Measurements from ENCODE around the gene COG5. TPM values are rescaled to one million over a fixed set of nuclear protein-coding genes. Genes with fewer than 3 reads are reported as not detected.

COG5 gene
- total RNA-seq, 1 experiment from 2014 or later: 20.2 TPM

GRCh38 chr7:107584716-107585115, 21.0 kb upstream of the COG5 start:
- Histone ChIP-seq H2AK5ac (ENCODE audit: insufficient read length, low read length) (no peak overlapping the region), H4K91ac (ENCODE audit: insufficient read length, low read depth, low read length) (no peak overlapping the region), H2BK120ac (ENCODE audit: low read depth, low read length, poor library complexity, severe bottlenecking) (no peak overlapping the region), H4K20me1 (ENCODE audit: control insufficient read depth, insufficient read depth, insufficient read length) (no peaks in the 10 kb centered on the region), H2BK5ac (ENCODE audit: insufficient read length, low read length) (no peak overlapping the region), H4K8ac (replicated peaks; ENCODE audit: insufficient read length, low read depth, low read length) (no peak overlapping the region), H3K9me3 (ENCODE audit: control insufficient read depth, low read depth, low read length) (no peaks in the 10 kb centered on the region), H3K4ac (ENCODE audit: low read depth, low read length) (no peak overlapping the region), H3K4me1 (ENCODE audit: insufficient read depth, low read length) (no peaks in the 10 kb centered on the region), H3T11ph (ENCODE audit: low read length) (no peak overlapping the region), H3K4me2 (ENCODE audit: insufficient read depth, insufficient read length, low read length) (no peak overlapping the region), H2BK12ac (ENCODE audit: insufficient read length, low read depth, low read length) (no peak overlapping the region), H2BK15ac (ENCODE audit: low read depth, low read length) (no peak overlapping the region), H3K23ac (ENCODE audit: insufficient read length, low read depth, low read length) (no peak overlapping the region), H3K56ac (ENCODE audit: insufficient read length, low read depth, low read length) (no peak overlapping the region), H2AFZ (ENCODE audit: low read length) (no peak overlapping the region), H2BK20ac (ENCODE audit: low read depth, low read length, poor library complexity, severe bottlenecking) (no peak overlapping the region), H3K14ac (ENCODE audit: insufficient read depth, low read length) (no peak overlapping the region), H3K18ac (ENCODE audit: insufficient read length, low read depth, low read length) (no peak overlapping the region), H3K79me1 (ENCODE audit: insufficient read depth, low read depth, low read length, poor library complexity, severe bottlenecking) (no peaks in the 10 kb centered on the region), H3K9ac (ENCODE audit: extremely low read depth, insufficient read length, low read length) (no peak overlapping the region), H3K79me2 (ENCODE audit: insufficient read depth, low read length) (no peaks in the 10 kb centered on the region), H3K27me3 (ENCODE audit: insufficient read depth, low read length) (no peaks in the 10 kb centered on the region), H3K23me2 (ENCODE audit: insufficient read length, low read depth, low read length, poor library complexity, severe bottlenecking) (peaks cover 4% of the 10 kb centered on the region), H4K5ac (ENCODE audit: insufficient read length, low read depth, low read length) (no peak overlapping the region), H3K27ac (ENCODE audit: insufficient read length, low read depth, low read length) (no peak overlapping the region)
- Mint-ChIP-seq H3K9me3 (peaks cover 4% of the 10 kb centered on the region in 2 experiments; a peak in 4 of 5 replicates), H3K4me1 (no peaks in the 10 kb centered on the region), H3K36me3 (ENCODE audit: insufficient read depth in 1 of 3, low read depth in 3 of 3) (peaks cover 10 to 20% (median 12%) of the 10 kb centered on the region in 3 experiments), H3K4me3 (no peak overlapping the region), H3K27ac (no peak overlapping the region), H3K27me3 (ENCODE audit: low read depth) (no peaks in the 10 kb centered on the region)
- WGBS (ENCODE audit: extremely low coverage, insufficient read length, low lambda C conversion rate): no CpG with 5 or more reads among the region's 2 CpGs
- no peak for DNase-seq
- no peak for TF ChIP-seq CTCF (conservative IDR thresholded peaks at IDR 0.05)

All from H9 (cell line).